ENCODE results near the gene CDH13.

The CDH13 gene

GRCh38 chr16:83839561-83839960 lies 1212.8 kb downstream of the CDH13 start:
- H3K27me3 ChIP-seq (ENCODE audit: control insufficient read depth in 1 of 2, insufficient read depth in 2 of 2, low read length in 2 of 2), result no peaks in the 10 kb centered on the region
- no peaks in the 10 kb centered on the region for H3K4me1 ChIP-seq (ENCODE audit: control insufficient read depth, insufficient read depth, low read length)
- no peaks in the 10 kb centered on the region for H3K9me3 ChIP-seq (ENCODE audit: control insufficient read depth in 2 of 2, low read length in 2 of 2)
- no peak overlapping the region for H3K27ac ChIP-seq (ENCODE audit: low read length)
- no peaks in the 10 kb centered on the region for H3K36me3 ChIP-seq (ENCODE audit: control insufficient read depth in 2 of 2, insufficient read depth in 2 of 2, low read length in 2 of 2)
- no peak overlapping the region for H3K9ac ChIP-seq (ENCODE audit: low read length in 2 of 2)
- no peak overlapping the region for H3K4me3 ChIP-seq (ENCODE audit: low read length in 2 of 2)

DNA sequence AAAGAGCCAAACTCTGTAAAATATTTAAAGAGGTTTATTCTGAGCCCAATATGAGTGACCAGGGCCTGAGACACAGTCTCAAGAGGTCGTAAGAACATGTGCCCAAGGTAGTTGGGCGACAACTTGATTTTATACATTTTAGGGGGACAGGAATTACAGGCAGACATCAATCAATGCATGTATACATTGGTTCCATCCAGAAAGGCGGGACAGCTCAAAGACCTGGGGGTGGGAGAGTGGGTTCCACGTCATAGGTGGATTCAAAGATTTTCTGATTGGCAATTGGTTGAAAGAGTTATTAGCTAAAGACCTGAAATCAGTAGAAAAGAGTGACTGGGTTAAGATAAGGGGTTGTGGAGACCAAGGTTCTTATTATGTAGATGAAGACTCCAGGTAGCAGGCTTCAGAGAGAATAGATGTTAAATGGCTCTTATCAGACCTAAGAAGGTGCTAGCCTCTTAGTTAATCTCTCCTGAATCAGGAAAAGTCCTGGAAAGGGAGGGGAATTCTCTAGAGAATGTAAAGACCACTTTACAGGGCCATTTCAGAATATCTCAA lies 1213.4 kb downstream of the CDH13 start:
- H3K4me1 ChIP-seq (ENCODE audit: control insufficient read depth, insufficient read depth, low read length), result no peaks in the 10 kb centered on the region
- no peaks in the 10 kb centered on the region for H3K36me3 ChIP-seq (ENCODE audit: control insufficient read depth in 2 of 2, insufficient read depth in 2 of 2, low read length in 2 of 2)
- no peaks in the 10 kb centered on the region for H3K9me3 ChIP-seq (ENCODE audit: control insufficient read depth in 2 of 2, low read length in 2 of 2)
- H3K27me3 ChIP-seq (ENCODE audit: control insufficient read depth in 1 of 2, insufficient read depth in 2 of 2, low read length in 2 of 2), result no peaks in the 10 kb centered on the region
- no peak overlapping the region for H3K4me3 ChIP-seq (ENCODE audit: low read length in 2 of 2)
- no peak overlapping the region for H3K9ac ChIP-seq (ENCODE audit: low read length in 2 of 2)
- H3K27ac ChIP-seq (ENCODE audit: low read length), result no peak overlapping the region

DNA sequence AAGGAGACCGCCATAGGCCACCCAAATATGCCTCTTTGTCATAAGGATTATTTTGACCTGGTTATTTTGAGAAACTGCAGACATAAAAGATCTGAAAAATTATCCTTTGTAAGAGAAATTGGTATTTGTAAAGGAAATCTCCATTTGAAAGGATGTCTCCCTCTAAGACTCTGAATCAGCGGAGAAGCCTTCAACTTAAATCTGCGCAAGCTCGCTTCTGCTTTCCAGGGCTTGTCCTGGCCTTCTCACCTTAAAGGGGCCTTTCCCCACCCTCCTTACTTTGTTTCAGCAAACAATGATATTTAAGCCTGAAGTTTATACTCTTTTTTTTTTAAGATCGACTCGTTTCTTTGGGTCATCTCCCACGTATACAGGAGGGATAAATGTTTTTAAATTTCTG lies 1215.5 kb downstream of the CDH13 start:
- H3K4me1 ChIP-seq (ENCODE audit: control insufficient read depth, insufficient read depth, low read length), result no peaks in the 10 kb centered on the region
- no peak overlapping the region for H3K4me3 ChIP-seq (ENCODE audit: low read length in 2 of 2)
- no peaks in the 10 kb centered on the region for H3K27me3 ChIP-seq (ENCODE audit: control insufficient read depth in 1 of 2, insufficient read depth in 2 of 2, low read length in 2 of 2)
- H3K9me3 ChIP-seq (ENCODE audit: control insufficient read depth in 2 of 2, low read length in 2 of 2), result no peaks in the 10 kb centered on the region
- no peak overlapping the region for H3K9ac ChIP-seq (ENCODE audit: low read length in 2 of 2)
- H3K27ac ChIP-seq (ENCODE audit: low read length), result no peak overlapping the region
- H3K36me3 ChIP-seq (ENCODE audit: control insufficient read depth in 2 of 2, insufficient read depth in 2 of 2, low read length in 2 of 2), result no peaks in the 10 kb centered on the region

DNA sequence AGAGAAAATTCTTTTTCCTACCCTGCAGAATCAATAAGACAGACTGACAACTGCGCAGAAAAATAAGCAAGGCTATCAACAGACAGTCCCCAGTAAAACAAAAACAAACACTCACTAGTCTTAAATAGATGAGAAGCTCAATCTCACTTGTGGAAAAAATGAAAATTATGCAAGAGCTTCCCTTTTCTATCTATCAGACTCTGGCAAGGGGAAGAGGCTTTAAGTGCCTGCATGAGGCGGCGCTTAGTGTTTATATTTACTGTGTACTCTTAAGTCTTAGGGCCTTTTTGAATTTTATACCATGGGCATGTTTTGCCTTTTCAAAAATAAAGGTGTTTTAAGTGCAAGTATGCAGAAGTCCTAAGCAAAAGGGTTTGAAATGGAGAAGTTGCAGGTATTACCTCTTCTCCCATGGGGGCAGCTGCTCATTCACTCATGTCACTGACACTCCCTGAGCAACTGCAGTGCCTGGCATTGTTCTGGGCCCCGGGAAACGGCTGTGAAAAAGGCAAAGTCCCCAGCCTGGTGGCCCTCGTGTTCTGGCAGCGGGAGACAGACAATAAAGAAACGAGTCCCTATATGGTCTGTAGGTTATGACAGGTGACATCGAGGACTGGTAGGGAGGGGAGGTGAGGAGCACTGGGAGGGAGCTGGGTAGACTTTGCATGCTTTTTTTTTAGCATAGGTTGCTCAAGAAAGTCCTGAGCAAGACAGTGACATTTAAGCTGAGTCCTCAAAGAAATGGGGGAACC lies 1216.2 kb downstream of the CDH13 start:
- H3K27me3 ChIP-seq (ENCODE audit: control insufficient read depth in 1 of 2, insufficient read depth in 2 of 2, low read length in 2 of 2), result no peaks in the 10 kb centered on the region
- H3K36me3 ChIP-seq (ENCODE audit: control insufficient read depth in 2 of 2, insufficient read depth in 2 of 2, low read length in 2 of 2), result no peaks in the 10 kb centered on the region
- H3K27ac ChIP-seq (ENCODE audit: low read length), result no peak overlapping the region
- H3K9me3 ChIP-seq (ENCODE audit: control insufficient read depth in 2 of 2, low read length in 2 of 2), result no peaks in the 10 kb centered on the region
- H3K4me1 ChIP-seq (ENCODE audit: control insufficient read depth, insufficient read depth, low read length), result no peaks in the 10 kb centered on the region
- H3K9ac ChIP-seq (ENCODE audit: low read length in 2 of 2), result no peak overlapping the region
- H3K4me3 ChIP-seq (ENCODE audit: low read length in 2 of 2), result no peak overlapping the region

GRCh38 chr16:83843657-83844056 lies 1216.9 kb downstream of the CDH13 start:
- Histone ChIP-seq H3K36me3 (ENCODE audit: control insufficient read depth in 2 of 2, insufficient read depth in 2 of 2, low read length in 2 of 2) (no peaks in the 10 kb centered on the region), H3K27me3 (ENCODE audit: control insufficient read depth in 1 of 2, insufficient read depth in 2 of 2, low read length in 2 of 2) (no peaks in the 10 kb centered on the region), H3K4me3 (ENCODE audit: low read length in 2 of 2) (no peak overlapping the region), H3K4me1 (ENCODE audit: control insufficient read depth, insufficient read depth, low read length) (no peaks in the 10 kb centered on the region), H3K9ac (ENCODE audit: low read length in 2 of 2) (no peak overlapping the region), H3K9me3 (ENCODE audit: control insufficient read depth in 2 of 2, low read length in 2 of 2) (no peaks in the 10 kb centered on the region), H3K27ac (ENCODE audit: low read length) (no peak overlapping the region)

DNA sequence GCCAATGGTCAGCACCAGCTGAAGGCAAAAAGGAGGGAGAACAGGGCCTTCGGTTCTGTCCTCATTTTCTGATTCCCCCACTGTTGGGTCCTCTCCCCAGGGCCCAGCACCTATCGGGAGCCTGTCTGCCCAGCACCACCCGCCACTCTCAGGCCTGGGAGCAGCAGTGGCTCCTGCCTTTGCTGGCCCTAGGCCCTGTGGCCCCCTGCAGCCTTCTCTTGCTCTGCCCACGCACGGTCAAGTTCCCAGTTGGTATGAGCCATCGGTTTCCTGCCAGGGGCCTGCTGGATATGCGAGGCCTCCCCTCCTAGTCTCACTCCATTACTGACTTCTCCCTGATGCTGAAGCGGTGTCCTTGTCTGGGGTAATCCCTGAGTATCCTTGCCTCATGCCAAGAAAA lies 1218.5 kb downstream of the CDH13 start:
- Histone ChIP-seq H3K27me3 (ENCODE audit: control insufficient read depth in 1 of 2, insufficient read depth in 2 of 2, low read length in 2 of 2) (no peaks in the 10 kb centered on the region), H3K9me3 (ENCODE audit: control insufficient read depth in 2 of 2, low read length in 2 of 2) (no peaks in the 10 kb centered on the region), H3K27ac (ENCODE audit: low read length) (no peak overlapping the region), H3K4me3 (ENCODE audit: low read length in 2 of 2) (no peak overlapping the region), H3K4me1 (ENCODE audit: control insufficient read depth, insufficient read depth, low read length) (no peaks in the 10 kb centered on the region), H3K9ac (ENCODE audit: low read length in 2 of 2) (no peak overlapping the region), H3K36me3 (ENCODE audit: control insufficient read depth in 2 of 2, insufficient read depth in 2 of 2, low read length in 2 of 2) (no peaks in the 10 kb centered on the region)

GRCh38 chr16:83847371-83848225 lies 1220.8 kb downstream of the CDH13 start:
- no peak overlapping the region for H3K9ac ChIP-seq (ENCODE audit: low read length in 2 of 2)
- H3K9me3 ChIP-seq (ENCODE audit: control insufficient read depth in 2 of 2, low read length in 2 of 2), result no peaks in the 10 kb centered on the region
- no peaks in the 10 kb centered on the region for H3K27me3 ChIP-seq (ENCODE audit: control insufficient read depth in 1 of 2, insufficient read depth in 2 of 2, low read length in 2 of 2)
- H3K36me3 ChIP-seq (ENCODE audit: control insufficient read depth in 2 of 2, insufficient read depth in 2 of 2, low read length in 2 of 2), result no peaks in the 10 kb centered on the region
- H3K27ac ChIP-seq (ENCODE audit: low read length), result no peak overlapping the region
- H3K4me3 ChIP-seq (ENCODE audit: low read length in 2 of 2), result no peak overlapping the region
- H3K4me1 ChIP-seq (ENCODE audit: control insufficient read depth, insufficient read depth, low read length), result no peaks in the 10 kb centered on the region

DNA sequence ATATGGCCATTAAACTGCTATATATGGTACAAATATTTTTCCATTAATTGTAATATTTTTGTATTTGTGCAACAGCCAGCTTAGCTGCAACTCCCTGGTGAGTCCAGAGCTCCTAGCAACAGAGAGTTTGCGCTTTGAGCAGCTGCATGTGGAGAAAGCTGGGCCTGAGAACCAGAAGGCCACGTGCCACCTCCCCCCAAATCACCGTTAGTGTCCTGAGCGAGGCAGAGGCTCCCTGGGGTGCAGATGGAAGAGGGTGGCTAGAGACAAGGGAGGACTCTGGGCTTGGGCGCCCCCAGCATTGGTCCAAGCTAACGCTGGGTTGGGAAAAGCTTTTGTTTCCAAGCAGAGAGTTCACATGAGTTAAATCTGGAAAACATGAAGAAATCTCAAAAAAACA lies 1222.7 kb downstream of the CDH13 start:
- no peaks in the 10 kb centered on the region for H3K9me3 ChIP-seq (ENCODE audit: control insufficient read depth in 2 of 2, low read length in 2 of 2)
- H3K27ac ChIP-seq (ENCODE audit: low read length), result no peak overlapping the region
- H3K27me3 ChIP-seq (ENCODE audit: control insufficient read depth in 1 of 2, insufficient read depth in 2 of 2, low read length in 2 of 2), result no peaks in the 10 kb centered on the region
- H3K4me3 ChIP-seq (ENCODE audit: low read length in 2 of 2), result no peak overlapping the region
- no peaks in the 10 kb centered on the region for H3K36me3 ChIP-seq (ENCODE audit: control insufficient read depth in 2 of 2, insufficient read depth in 2 of 2, low read length in 2 of 2)
- H3K4me1 ChIP-seq (ENCODE audit: control insufficient read depth, insufficient read depth, low read length), result no peaks in the 10 kb centered on the region
- no peak overlapping the region for H3K9ac ChIP-seq (ENCODE audit: low read length in 2 of 2)
